Smooth muscle cell of the brain vasculature (primary cell): Measurements from ENCODE around the gene MS4A4E.
"Not testable (repeated sequence)": the region's sequence is repeated elsewhere in the genome, so short reads cannot be mapped to it uniquely, and the experiment has no call there.

Experiments
- DNase-seq: peaks from one replicate; pipeline ENCODE4 v3.0.0-alpha.2; 2012; ENCODE audit warnings: low read depth, low spot score

Gene MS4A4E

GRCh38 chr11:60175860-60176275, 67.1 kb downstream of the MS4A4E start:
- DNase-seq: no peak

- no peak for DNase-seq
Observed at GRCh38 chr11:60172011-60172410, 70.9 kb downstream of the MS4A4E start.

GRCh38 chr11:60170566-60170965, 72.4 kb downstream of the MS4A4E start:
- no peak for DNase-seq

- DNase-seq: no peak
Observed at GRCh38 chr11:60169264-60169915, 73.5 kb downstream of the MS4A4E start.

- DNase-seq: no peak
Observed at GRCh38 chr11:60168306-60168705, 74.6 kb downstream of the MS4A4E start.

GRCh38 chr11:60165951-60166350, 77.0 kb downstream of the MS4A4E start:
- no peak for DNase-seq

- no peak for DNase-seq
Observed at GRCh38 chr11:60165538-60165937, 77.4 kb downstream of the MS4A4E start.

GRCh38 chr11:60164550-60165075, 78.3 kb downstream of the MS4A4E start:
- DNase-seq: no peak

GRCh38 chr11:60161766-60162165, 81.2 kb downstream of the MS4A4E start:
- no peak for DNase-seq

GRCh38 chr11:60161107-60161506, 81.8 kb downstream of the MS4A4E start:
- no peak for DNase-seq

- no peak for DNase-seq
Observed at GRCh38 chr11:60159868-60160267, 83.1 kb downstream of the MS4A4E start.

GRCh38 chr11:60159284-60159683, 83.7 kb downstream of the MS4A4E start:
- DNase-seq: no peak

- DNase-seq: no peak
Observed at GRCh38 chr11:60158636-60159035, 84.3 kb downstream of the MS4A4E start.

GRCh38 chr11:60155931-60156330, 87.0 kb downstream of the MS4A4E start:
- DNase-seq: no peak

- not testable (repeated sequence) for DNase-seq
Observed at GRCh38 chr11:60152727-60153126, 90.2 kb downstream of the MS4A4E start.

- no peak for DNase-seq
Observed at GRCh38 chr11:60150279-60150678, 92.7 kb downstream of the MS4A4E start.
